HG02943 (cell line): Measurements from ENCODE around the gene TMED3.

Source experiments
- ATAC-seq: cut with Tn5 transposase; IDR thresholded peaks from one replicate; pipeline ENCODE4 v1.9.1; 2021; ENCODE audit warnings: mild to moderate bottlenecking, low read depth, moderate library complexity; ENCODE audit not compliant: unreplicated experiment

Gene TMED3

DNA sequence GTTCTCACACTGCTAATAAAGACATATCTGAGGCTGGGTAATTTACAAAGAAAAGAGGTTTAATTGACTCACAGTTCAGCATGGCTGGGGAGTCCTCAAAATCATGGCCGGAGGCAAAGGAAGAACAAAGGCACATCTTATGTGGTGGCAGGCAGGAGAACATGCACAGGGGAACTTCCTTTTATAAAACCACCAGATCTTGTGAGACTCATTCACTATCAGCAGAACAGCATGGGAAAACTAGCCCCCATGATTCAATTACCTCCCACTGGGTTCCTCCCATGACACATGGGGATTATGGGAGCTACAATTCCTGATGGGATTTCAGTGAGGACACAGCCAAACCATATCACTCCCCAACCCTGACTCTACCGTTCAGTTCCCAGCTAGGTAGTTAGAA, 61.5 kb downstream of the TMED3 start:
- no peak for ATAC-seq
